PC-9 (cell line): ENCODE data around the gene AKR1B1.

ENCODE experiments used
- CTCF ChIP-seq: fragments of 200-600 bp; sonication (generic); conservative IDR thresholded peaks from 2 replicates; pipeline ENCODE4 v1.6.1; 2017; ENCODE audit warnings: mixed run types, antibody characterized with exemption, mild to moderate bottlenecking, moderate library complexity
- EZH2 ChIP-seq: fragments of 200-600 bp; sonication (generic); IDR thresholded peaks from 2 replicates; pipeline ENCODE4 v1.8.0; 2017; ENCODE audit warnings: antibody characterized with exemption, low read depth

- TF ChIP-seq CTCF = no peak
- TF ChIP-seq EZH2 = no peak
Observed at GRCh38 chr7:134422008-134422407, 36.9 kb downstream of the AKR1B1 start.
